Right ventricle myocardium inferior (tissue), 1 donor: ENCODE measurements around the gene ATP9B. TPM values are rescaled to one million over a fixed set of nuclear protein-coding genes. Genes with fewer than 3 reads are reported as not detected.

ENCODE experiments used
- ATAC-seq: fragments of 200-7000 bp; cut with Tn5 transposase; one replicate; pipeline ENCODE4 v1.9.1; 2020; ENCODE audit warnings: mild to moderate bottlenecking, moderate library complexity
- DNase-seq: peaks from one replicate; pipeline ENCODE4 v3.0.0; 2021; ENCODE audit errors: missing footprints
- intact Hi-C: fragments of 100-400 bp; cut with DNase I; formaldehyde crosslinking; loops from one replicate; pipeline ENCODE4 v1.11.0; 2022
- total RNA-seq: library from RNA; stranded (reverse); fragmentation: NEBNext Ultra II Directional; extraction: Animal tissue kit (Norgen Biotek cat#: 25700); gene quantifications from one replicate; pipeline ENCODE4 v1.2.1, GENCODE V29; 2021
- donor health status: DM: no; HTN: yes; CAD: no; lungs with severe emphysema.

The ATP9B gene
- total RNA-seq, 1 donor from 2014 or later = 11.7 TPM

DNA sequence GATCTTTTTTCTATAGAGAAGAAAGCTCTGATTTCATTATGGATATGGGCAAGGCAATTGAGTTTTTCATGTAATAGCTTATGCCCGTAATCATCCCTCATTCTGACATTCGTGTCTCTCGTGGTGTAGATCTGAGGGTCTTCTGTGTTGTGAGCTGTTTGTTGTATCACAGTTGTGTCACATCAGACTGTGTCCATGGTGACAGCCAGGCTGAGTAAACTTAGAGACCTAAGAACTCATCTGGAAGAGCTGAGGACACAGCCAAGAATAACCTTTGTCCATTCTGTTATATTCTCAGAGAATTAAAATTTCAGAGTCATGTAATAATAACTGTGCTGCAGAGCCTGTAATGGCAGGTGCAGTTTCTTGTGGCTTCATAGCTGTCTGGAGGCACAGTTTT lies 116.5 kb downstream of the ATP9B start:
- intact Hi-C loops = no loop called here
- DNase-seq (no peak), ATAC-seq (no peak)

GRCh38 chr18:79186649-79187048 lies 117.5 kb downstream of the ATP9B start:
- DNase-seq (no peak), ATAC-seq (no peak)
- intact Hi-C loops = no loop called here

- ATAC-seq (no peak), DNase-seq (no peak)
- intact Hi-C loops = no loop called here
Observed at GRCh38 chr18:79187532-79188277, 118.5 kb downstream of the ATP9B start.

GRCh38 chr18:79191418-79191817 lies 122.2 kb downstream of the ATP9B start:
- ATAC-seq (no peak), DNase-seq (no peak)
- intact Hi-C loops = no loop called here

DNA sequence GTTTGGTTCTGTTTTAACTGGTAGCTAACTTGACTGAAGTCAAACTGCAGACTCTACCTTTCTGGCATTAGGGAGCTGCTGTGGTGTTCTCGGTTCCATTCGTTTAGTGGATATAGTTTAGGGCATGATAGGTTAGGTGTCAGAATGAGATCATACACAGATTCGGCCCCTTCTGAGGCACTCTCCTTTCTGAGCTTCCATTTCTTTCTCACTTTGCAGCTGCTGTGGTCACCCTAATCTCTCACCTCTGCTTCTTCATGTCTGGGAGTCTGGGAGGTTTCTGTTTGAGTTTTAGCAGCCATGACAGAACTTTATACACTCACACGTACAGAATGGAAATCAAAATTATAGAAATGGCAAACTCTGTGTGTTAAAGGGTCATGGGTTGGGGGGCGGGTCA lies 122.8 kb downstream of the ATP9B start:
- DNase-seq = no peak
- intact Hi-C loops = no loop called here
- no peak for ATAC-seq

DNA sequence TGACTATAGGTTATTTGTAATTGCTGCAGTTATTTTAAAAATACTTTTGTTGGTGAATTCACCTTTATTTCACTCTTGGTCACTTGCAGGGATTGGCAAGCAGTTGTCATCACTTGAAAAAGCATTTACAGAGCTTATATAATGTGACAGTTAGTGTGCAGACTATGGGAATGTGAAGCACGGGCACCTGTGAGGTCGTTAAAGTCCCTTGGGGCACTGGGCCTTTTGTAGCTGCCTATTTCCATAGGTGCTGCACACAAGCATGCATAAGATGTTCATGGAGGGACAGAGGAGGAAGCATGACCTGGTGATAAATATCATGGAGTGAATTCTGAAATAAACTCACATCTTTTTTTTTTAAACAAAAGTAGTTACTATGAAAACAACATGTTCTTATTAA lies 124.6 kb downstream of the ATP9B start:
- ATAC-seq (no peak), DNase-seq (no peak)
- intact Hi-C loops = no loop called here

DNA sequence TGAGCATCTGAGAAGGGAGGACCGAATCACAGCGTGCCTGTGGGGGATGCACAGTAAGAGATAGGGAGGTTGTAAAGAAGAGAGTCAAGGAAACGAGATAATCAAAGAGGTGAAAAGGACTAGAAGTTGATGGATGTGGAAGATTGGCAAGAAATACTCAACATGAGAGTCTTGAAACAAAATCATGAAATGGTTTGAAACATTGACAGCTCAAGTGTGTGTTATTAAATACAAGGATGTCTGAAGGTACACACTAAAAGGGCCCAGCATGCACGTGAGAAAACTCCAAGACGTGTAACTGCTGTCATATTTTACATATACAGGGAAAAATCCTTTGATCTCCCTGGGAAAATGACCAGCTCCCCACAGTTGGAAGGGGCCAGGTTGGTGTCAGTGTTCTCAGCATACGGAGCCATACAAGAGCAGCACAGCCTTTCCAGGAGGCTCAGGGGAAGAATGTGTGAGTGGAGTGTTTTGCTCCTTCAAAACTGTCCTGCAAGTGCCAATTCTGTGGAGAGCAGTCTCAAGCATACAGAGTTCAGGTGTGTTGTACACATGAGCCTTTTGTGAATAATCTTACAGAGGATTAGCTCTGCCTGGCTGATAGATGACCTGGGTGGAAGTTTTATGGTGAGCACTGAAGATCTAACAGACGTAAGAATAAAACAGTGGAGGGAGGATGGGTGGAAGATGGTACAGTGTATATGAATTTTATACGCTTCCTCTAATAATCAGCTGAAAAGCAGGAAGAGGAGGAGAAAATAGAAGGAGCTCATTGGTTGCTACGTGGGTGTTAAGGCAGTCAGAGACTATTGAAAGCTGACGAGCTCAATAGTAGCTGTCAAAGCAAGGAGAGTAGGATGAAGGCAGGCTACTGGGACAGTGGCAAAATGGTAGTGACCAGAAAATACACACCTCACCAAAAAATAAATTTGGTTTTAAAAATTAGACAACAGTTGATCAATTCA lies 126.8 kb downstream of the ATP9B start:
- no peak for DNase-seq
- intact Hi-C loops = no loop called here
- no peak for ATAC-seq

DNA sequence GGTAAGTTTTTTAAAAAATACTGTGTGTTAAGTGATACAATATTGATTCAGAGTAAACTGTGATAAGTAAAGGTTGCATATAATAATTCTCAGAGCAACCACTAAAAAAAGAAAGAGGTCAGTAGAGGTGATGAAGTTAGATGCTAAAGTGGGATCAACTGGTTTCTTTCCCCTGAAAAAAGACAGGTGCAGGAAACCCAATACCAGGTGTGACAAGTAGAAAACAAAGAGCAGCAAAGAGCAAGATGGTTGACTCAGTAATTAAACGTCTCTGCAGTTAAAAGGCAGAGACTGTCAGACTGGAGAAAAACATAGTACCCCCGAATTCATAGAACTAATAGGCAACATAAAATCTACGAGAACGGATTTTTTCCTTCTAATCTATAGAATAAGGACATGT lies 128.3 kb downstream of the ATP9B start:
- no peak for ATAC-seq
- no peak for DNase-seq
- intact Hi-C loops = no loop called here

DNA sequence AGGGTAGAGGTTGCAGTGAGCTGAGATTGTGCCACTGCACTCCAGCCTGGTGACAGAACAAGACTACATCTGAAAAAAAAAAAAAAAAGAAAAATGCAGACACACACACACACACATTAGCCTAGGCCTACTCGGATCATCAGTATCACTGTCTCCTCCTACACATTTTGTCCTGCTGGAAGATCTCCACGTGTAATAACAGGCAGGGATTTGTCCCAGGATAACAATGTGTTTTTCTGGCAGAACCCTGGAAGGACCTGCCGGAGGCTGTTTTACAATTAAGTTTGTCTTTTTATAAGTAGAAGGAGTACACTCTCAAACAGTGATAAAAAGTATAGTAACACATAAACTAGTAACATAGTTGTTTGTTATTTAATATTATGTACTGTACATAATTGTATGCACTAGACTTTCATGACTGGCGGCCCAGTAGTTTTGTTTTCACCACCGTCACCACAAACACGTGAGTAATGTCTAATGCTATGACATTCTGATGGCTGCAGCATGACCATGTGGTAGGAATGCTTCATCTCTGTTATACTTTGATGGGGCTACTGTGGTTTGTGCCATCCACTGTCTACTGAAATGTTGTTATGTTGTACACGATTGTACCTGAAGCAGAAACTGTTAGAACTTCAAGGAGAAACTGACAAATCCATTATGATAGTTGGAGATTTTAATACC lies 130.6 kb downstream of the ATP9B start:
- intact Hi-C loops = no loop called here
- DNase-seq (no peak), ATAC-seq (no peak)

- DNase-seq = no peak
- peak; percentile 97 for ATAC-seq
- intact Hi-C loops = no loop called here
Observed at GRCh38 chr18:79200546-79201268, 131.5 kb downstream of the ATP9B start.

GRCh38 chr18:79203017-79203605 lies 133.9 kb downstream of the ATP9B start:
- ATAC-seq = no peak
- DNase-seq = no peak
- intact Hi-C loops = no loop called here

- intact Hi-C loops = no loop called here
- DNase-seq (no peak), ATAC-seq (no peak)
Observed at GRCh38 chr18:79204889-79205807, 136.0 kb downstream of the ATP9B start.

DNA sequence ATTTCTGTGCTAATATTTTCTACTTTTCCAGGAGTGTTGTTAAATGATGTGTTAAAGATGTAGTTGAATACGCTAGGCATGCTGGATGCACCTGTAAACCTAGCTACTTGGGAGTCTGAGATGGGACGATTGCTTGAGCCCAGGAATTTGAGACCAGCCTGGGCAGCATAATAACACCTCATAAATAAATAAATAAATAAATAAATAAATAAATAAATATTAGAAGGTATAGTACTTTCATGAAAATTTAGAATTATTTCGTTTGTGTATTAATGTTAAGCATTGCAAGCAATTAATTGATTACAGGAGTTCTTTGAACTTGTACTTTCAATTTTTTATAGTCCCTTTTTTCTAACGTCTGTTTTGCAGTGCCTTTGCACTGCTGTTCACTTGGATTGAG lies 137.2 kb downstream of the ATP9B start:
- ATAC-seq (no peak), DNase-seq (no peak)
- intact Hi-C loops = no loop called here

GRCh38 chr18:79208906-79209305 lies 139.7 kb downstream of the ATP9B start:
- peak; percentile 90 for ATAC-seq

GRCh38 chr18:79210002-79210910 lies 141.1 kb downstream of the ATP9B start:
- no peak for ATAC-seq

More at GRCh38 chr18:79208906-79209305, 139.7 kb downstream of the ATP9B start:
- intact Hi-C loops = no loop called here
- DNase-seq = no peak

GRCh38 chr18:79211844-79212243 lies 142.7 kb downstream of the ATP9B start:
- intact Hi-C loops = no loop called here

More at GRCh38 chr18:79210002-79210910, 141.1 kb downstream of the ATP9B start:
- intact Hi-C loops = no loop called here
- DNase-seq = no peak

More at GRCh38 chr18:79211844-79212243, 142.7 kb downstream of the ATP9B start:
- DNase-seq = no peak
- no peak for ATAC-seq
